HG03378 (cell line): Measurements from ENCODE around the gene PDE6A.

ENCODE experiments used
- ATAC-seq: cut with Tn5 transposase; IDR thresholded peaks from one replicate; pipeline ENCODE4 v1.9.1; 2021; ENCODE audit warnings: mild to moderate bottlenecking, moderate library complexity; ENCODE audit not compliant: unreplicated experiment

PDE6A gene

DNA sequence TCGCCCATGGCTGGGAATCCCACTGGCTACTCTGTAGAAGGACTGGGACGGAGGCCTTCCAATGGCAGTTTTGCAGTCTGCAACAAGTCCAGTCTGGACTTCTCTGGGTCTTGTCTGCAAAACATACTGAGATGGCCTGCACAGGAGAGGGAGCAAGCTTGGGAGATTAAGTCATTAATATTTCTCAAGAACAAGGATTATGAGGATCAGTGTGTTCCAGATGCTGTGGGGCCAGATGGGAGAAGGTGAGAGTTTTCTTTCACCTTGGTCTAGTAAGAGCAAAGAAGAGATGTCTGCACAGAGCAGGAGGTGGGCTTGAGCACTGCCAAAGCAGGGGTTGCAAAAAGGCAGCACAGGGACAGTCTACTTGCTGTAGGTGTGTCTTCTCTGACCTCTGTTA lies at the start of gene PDE6A:
TSS of gene PDE6A (minus strand) at position 128 of the 400 bp plus-strand sequence. CDS start at position 8, 120 bp downstream.
- ATAC-seq: no peak

DNA sequence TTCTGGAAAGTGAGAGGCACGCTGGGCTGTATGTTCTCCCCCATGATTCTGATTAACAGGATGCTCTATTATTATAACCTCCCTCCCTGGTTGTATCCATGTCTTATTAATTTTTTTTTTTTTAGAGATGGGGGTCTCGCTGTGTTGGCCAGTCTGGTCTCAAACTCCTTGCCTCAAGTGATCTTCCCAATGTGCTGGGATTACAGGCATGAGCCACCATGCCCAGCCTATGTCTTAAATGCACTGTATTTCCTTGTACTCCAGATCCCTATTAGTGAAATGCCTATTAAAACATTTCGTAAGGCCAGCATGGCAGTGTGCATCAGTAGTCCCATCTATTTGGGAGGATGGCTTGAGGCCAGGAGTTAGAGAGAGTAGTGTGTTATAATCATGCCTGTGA lies 48.9 kb upstream of the PDE6A start:
- no peak for ATAC-seq

DNA sequence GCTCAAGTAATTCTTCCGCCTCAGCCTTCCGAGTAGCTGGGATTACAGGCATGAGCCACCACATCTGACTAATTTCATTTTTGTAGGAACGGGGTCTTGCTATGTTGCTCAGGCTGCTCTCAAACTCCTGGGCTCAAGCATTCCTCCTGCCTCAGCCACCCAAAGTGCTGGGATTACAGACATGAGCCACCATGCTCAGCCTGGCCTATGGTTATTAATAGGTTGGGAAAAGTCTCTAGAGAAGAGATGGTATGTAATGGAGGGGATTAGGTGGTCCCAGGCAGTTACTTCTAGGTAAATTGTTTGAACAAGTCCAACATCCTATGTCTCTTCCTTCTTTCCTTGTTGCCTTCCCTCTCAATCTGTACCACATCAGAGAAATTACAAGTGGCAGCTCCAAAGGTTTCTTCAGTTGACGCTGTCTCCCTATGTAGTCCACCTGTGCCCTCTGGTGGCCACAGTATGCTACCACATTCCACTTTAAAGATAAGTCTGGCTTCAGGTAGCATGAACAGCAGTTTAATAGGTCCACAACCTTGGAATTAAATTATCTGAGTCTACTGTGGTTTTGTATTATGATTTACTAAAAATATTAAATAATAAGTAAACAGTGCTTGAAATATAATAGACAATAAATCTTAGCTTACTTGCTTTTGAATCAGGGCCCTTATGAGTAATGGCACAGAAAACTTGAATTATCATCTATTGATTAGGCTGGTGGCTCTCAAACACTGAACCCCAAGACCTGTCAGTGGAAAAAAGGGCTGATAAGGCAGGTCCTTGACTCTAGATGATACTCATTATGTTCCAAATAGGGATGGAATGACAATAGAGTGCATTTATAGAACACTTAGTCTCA lies 46.2 kb upstream of the PDE6A start:
- ATAC-seq: peak; percentile 82

DNA sequence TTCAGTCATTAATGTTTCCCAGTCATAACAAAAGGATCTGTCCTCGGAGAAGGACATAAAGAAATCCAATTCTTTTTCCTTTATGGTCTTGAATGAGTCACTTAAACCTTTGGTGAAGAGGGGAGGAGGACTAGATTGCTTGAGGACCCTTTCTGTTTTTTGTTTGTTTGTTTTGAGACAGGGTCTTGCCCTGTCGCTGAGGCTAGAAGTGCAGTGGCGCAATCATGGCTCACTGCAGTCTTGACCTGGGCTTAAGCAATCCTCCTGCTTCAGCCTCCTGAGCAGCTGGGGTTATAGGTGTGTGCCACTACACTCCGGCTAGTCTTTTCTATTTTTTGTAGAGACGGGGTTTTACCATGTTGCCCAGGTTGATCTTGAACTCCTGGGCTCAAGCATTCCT lies 43.5 kb upstream of the PDE6A start:
- no peak for ATAC-seq

DNA sequence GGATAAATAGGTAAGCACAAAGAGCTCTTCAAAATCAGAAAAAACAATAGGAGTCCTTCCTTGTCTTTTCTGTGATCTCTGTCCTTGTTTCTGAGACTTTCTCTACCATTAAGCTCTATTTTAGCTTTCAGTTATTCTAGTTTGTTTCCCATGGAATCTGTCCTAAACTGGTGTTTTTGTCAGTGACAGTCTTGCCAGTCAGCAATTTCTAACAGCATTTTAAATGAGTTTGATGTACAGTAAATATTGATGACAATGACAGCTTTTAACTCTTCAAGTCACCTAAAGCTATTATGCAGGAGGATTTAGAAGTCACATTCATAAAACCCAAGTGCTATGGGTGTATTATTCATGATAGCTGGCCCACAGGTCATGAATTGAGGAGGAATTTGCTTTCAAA lies 37.9 kb upstream of the PDE6A start:
- no peak for ATAC-seq

DNA sequence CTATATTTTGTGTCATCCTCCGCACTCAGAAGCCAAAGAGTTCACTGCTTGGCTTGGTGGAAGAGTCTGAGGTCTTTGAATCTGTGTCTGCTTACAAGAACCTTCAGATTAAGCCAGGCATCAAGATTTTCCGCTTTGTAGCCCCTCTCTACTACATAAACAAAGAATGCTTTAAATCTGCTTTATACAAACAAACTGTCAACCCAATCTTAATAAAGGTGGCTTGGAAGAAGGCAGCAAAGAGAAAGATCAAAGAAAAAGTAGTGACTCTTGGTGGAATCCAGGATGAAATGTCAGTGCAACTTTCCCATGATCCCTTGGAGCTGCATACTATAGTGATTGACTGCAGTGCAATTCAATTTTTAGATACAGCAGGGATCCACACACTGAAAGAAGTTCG lies 36.6 kb upstream of the PDE6A start:
- no peak for ATAC-seq

DNA sequence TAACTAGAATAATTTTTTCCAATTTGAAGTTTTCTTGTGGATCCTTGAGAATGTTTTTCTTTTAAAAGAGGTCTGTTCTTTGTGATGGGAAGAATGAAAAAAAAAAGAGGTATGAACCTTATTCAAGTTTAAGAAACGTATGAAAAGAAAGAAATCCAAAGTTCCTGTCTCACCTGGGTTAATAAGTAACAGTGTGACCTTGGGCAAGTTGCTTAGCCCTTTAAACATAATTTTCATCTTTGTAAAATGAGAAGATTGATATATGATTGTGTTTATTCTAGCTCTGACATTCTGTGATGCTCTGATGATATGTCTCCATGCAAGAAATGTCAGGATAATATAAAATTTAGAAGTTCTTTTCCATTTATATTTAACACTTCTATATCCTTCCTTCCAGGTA lies 35.3 kb upstream of the PDE6A start:
- no peak for ATAC-seq

DNA sequence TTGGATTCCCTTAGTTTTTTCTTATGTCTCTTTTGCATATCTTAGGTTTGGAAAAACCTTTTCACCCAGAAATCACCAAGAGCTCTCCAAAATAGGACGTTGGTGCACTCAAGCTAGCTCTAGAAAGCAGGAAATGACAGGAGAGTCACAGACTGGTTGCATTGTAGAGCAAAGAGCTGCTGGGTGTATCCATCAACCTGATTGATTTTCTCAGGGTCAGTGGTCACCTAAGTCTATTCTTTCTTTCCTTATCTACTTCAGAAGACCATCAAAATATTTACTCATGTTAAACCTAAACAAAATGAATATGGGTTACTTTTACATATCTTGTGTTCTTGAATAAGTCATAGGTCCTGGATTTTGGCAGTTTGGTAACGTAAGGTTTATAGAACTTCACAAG lies 30.8 kb upstream of the PDE6A start:
- ATAC-seq: no peak

DNA sequence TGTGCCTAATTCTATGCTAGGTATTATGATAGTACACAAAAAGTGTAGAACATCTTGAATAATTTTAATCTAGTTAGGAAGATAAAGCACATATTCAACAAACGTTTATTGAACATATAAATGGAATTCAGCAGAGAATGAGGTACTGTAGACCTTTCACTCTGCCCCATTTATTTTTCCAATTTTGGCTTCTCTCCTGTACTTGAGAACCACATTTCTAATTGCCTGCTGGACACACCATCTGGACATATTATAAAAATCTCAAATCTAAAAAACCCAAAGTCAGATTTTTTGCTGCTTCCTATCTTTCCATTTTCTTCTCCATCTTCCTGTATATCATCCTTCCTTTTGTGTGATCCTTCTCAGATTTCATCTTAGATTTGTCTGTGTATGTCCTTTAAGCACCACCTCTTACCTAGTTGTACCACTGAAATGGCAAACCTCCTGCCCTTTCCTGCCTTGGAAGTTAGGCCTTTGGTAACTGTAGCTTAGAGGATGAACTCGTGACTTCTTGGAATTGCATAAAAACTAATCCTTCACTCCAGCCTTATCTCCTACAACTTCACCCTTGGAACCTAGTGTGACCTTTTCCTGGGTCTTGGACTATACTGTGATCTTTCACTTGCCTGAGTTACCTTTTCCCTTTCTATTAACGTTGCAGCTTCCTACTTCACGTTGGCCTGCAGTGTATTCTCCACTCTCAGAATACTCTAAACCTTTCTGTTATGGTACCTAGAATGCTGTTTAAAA lies 24.8 kb upstream of the PDE6A start:
- ATAC-seq: no peak

DNA sequence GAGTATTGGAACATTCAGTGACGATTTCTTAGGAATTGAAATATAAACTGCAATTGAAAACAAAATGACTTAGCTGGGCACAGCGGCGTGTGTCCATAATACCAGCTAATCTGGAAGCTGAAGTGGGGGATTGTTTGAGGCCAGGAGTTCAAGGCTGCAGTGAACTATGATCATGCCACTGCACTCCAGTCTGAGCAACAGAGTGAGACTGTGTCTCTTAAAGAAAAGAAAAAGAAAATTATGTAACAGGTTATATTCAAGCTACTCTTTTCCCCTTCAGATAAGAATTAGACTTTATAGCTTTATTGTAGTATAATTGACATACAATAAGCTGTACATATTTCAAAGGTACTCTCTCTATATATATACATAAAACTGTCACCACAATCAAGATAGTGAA lies 22.4 kb upstream of the PDE6A start:
- ATAC-seq: no peak

DNA sequence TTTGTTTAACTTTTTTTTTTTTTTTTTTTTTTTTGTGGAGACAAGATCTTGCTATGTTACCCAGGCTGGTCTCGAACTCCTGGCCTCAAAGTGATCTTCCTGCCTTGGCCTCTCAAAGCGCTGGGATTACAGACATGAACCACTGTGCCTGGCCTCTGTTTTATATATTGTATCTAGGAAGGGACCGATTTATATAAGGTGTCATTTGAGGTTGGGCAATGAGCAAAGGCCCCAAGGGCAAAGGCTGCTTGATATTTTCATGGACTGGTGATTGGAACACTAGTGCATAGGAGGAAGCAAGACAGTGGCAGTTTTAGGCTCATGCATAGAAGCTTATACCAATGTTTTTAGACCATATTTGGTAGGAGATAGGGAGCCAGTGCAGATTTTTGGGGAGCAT lies 19.1 kb upstream of the PDE6A start:
- no peak for ATAC-seq

DNA sequence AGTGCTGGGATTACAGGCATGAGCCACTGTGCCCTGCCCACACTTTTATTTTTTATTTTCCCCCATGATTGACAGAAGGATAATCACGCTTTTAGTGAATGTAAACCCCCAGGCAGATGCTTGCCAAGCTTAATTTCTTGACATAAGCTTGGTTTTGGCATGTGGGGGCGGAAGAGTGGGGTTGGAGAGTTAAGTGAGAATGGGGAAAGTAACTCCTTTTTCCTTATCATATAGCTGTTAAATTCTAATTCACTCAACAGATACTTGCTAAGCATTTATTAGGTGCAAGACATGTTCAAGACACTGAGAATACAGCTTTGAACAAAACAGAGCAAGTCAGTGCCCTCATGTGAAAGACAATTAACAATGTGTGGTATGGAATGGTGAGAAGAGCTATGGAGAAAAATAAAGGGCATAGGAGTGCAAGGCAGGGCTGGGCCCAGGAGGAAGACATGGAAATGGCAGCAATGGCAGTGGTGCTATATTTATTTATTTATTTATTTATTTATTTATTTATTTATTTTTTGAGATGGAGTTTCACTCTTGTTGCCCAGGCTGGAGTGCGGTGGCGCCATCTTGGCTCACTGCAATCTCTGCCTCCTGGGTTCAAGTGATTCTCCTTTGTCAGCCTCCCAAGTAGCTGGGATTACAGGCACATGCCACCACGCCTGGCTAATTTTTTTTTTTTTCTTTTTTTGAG lies 18.2 kb upstream of the PDE6A start:
- no peak for ATAC-seq

DNA sequence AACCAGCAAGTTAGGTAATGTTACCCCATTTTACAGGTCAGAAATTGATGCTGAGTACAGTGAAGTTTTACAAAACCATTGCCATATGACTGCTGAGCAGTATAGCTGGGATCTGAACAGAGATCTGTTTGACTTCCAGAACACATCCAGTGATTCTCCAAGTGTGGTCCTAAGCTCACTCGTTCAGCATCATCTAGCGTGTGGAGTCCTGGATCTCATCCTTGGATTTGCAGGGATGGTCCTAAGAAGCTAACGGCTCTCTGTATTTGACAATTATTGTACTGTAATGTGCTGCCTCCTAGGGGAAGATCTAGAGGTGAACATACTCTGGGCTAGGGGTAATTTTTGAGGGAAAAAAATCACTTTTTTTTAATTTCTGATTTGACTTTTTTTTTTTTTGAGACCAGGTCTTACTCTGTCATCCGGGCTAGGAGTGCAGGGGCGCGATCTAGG lies 17.4 kb upstream of the PDE6A start:
- no peak for ATAC-seq

DNA sequence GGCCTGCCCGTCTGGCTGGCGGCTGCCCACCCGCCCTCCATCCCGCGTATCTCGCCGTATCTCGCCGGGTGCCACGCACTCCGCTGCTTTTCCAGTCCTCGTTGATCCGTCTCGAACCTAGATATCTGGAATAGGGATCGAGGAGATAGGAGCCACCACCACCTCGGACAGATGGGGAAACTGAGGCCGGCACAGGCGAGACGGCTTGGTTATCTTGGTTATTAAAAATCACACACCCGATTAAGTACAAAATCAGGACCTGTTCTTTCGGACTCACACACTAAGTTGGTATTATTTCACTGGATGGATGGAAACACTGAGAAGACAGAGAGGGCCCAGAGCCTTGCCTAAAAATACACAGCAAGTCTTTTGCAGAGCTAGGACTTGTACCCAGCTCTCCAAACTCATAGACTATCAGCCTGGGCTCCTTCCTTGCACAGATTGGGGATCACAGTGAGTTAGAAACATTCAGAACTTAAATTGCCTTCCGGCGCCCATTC lies 16.6 kb upstream of the PDE6A start:
- ATAC-seq: no peak

DNA sequence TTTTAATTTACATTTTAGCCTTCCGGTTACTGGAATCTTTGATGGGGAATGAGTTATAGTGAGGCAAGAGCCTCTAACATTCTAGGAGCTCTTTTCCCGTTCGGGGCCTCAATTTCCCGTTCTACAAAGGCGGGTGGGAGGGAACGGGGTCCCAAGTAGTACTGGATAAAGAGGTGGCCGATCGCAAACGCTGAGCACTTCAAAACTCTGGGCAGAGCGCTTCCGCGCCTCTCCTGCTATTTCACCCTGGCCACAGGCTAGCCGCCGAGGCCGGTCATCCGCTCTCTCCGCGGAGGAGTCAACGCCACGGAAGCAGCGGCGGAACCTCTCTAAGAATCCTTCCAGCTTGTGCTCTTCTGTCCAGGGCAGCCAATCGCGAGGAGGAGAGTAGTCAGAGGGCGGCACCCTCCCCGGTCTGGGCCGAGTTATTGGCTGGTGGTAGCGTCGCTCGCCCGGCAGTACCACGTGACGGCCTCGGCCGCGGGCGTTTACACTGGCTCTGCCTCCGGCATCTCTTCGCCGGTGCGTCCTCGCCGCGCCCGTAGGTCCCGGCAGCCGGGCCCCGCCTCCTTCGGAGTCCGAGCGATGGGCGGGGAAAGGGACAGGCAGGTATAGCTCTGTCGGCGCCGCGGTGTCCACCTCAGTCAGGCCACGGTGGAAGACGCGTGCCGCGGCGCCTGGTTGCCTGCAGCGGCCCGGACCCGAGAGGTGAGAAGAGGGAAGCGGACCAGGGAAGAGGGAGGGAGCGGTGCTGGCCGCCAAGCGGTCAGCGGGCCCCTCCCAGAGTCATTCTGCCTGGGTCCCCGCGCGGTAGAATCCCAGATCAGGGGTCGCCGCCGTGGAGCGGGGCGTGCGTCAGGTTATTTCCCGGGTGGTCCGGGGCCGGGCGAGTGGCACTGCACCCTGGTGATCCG lies 15.9 kb upstream of the PDE6A start, which contains the start of gene SLC26A2:
TSS of gene SLC26A2 (plus strand) at position 487 of the 914 bp plus-strand sequence. CDS start 16,895 bp downstream, outside the sequence.
- ATAC-seq: peak; percentile 97

DNA sequence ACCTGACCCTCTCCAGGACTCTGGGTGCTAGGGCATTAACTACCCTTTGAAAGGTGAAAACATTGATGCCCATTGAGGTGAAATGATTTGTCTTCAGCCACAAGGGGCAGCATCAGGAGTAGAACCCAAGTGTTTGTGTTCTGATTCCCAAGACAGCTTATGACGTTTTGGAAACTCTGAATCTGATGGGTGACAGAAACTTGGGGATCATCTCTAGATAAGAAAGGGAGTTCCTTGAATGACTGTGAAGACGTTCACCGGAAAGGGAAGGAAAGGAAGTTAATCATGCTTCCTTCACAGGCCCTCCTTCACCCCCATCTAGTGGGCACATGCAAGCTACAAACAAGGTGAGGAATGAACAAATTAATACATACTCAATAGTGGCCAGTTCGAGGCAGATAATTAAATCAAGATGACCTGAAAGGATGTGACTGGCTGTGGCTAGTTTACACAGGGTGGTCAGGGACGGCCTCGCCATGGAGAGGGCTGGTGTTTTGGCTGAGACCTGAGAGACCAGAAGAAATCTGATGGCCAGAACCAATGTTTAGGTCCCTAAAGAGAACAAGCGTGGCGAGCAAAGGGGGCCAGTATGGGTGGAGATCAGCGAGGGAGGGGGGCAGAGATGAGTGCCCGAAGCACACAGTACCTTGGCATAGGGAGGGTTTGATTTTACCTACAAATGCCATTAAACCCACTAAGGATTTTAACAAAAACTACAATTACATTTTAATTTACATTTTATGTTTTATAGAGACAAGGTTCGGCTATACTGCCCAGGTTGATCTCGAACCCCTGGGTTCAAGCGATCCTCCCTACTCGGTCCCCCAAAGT lies 15.0 kb upstream of the PDE6A start:
- ATAC-seq: peak; percentile 28

DNA sequence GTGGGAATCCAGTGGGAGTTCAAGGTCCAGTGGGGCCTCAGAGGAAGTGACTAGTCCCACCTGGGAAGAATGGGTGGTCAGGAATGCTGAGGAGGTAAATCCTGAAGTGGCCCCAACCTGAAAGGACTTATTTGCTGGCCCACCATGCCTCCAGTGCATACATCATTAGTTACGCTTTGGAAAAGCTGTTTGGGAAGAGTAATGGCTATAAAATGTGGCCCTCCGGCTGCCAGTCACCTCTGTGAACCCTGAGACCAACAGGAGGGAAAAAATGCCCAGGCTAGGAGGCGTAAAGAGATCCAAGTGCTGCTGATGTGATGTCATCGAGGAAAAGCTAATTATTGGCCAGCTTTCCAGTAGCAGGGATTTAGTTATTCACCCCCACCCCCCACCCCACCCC lies 13.3 kb upstream of the PDE6A start:
- no peak for ATAC-seq

DNA sequence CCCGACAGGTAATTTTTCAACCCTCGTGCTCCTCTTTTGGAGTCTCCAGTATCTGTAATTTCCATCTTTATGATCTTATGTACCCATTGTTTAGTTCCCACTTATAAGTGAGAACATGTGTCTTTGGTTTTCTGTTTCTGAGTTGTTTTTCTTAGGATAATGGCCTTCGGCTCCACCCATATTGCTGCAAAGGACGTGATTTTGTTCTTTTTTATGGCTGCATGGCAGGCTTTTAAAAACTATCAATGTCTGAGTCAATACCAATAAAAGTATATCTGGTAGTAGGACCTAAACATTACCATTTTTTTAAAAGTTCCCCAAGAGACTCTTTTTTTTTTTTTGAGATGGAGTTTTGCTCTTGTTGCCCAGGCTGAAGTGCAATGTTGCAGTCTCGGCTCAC lies 12.1 kb upstream of the PDE6A start:
- no peak for ATAC-seq

DNA sequence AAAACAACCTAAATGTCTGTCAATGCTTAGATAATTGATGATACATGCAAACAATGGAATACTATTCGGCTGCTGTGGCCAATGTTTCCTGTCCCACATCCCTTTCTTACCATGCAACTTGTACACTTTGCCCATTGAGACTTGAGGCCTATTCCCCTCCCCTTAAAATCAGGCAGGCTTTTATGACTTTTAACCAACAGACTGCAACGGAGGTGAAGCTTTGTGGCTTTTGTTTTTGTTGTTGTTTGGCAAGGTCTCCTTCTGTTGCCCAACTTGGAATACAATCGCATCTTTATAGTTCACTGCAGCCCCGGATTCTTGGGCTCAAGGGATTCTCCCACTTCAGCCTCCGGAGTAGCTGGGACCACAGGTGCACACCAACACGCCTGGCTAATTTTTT lies 10.2 kb upstream of the PDE6A start:
- ATAC-seq: no peak
